ENCODE data around the gene SMAD3. TPM values are rescaled to one million over a fixed set of nuclear protein-coding genes. Genes with fewer than 3 reads are reported as not detected.

The SMAD3 gene
- total RNA-seq, 1 donor from 2014 or later, result 53.5 TPM

DNA sequence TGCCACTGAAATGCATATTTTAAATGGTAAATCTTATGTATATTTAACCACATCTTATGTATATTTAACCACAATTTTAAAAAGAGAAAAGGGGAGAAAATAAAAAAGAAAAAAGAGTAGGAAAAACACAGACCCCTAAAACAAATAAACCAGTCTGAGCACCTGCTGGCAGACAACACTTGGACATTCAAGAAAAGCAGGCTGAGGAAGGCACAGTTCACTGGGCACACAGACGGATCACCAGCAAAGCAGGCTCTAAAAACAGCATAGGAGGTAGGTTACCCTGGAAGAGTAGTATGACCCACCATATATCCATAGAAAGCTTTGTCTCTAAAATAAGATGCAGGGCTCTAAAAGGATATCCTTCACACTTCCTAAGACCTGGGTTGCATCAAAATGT is 162.0 kb downstream of the SMAD3 start:
- H3K27me3 ChIP-seq, result no peaks in the 10 kb centered on the region
- peaks cover 0 to 26% of the 10 kb centered on the region in 2 donors for H3K36me3 ChIP-seq
- no peak for DNase-seq (ENCODE audit: extremely low spot score in 2 of 2)
- no peaks in the 10 kb centered on the region for H3K9me3 ChIP-seq
- H3K4me1 ChIP-seq, result no peaks in the 10 kb centered on the region
- intact Hi-C loops (cut with DNase I), result no loop called here
- TF ChIP-seq POLR2AphosphoS5 (IDR thresholded peaks at IDR 0.05; ENCODE audit: insufficient read depth in 1 of 2, low read depth in 1 of 2) (no peak), POLR2A (IDR thresholded peaks at IDR 0.05) (no peak)
- TF ChIP-seq, protein P1, sequence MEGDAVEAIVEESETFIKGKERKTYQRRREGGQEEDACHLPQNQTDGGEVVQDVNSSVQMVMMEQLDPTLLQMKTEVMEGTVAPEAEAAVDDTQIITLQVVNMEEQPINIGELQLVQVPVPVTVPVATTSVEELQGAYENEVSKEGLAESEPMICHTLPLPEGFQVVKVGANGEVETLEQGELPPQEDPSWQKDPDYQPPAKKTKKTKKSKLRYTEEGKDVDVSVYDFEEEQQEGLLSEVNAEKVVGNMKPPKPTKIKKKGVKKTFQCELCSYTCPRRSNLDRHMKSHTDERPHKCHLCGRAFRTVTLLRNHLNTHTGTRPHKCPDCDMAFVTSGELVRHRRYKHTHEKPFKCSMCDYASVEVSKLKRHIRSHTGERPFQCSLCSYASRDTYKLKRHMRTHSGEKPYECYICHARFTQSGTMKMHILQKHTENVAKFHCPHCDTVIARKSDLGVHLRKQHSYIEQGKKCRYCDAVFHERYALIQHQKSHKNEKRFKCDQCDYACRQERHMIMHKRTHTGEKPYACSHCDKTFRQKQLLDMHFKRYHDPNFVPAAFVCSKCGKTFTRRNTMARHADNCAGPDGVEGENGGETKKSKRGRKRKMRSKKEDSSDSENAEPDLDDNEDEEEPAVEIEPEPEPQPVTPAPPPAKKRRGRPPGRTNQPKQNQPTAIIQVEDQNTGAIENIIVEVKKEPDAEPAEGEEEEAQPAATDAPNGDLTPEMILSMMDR (IDR thresholded peaks at IDR 0.05), result no peak
- H3K27ac ChIP-seq, result no peak overlapping the region
- no peak overlapping the region for H3K4me3 ChIP-seq

DNA sequence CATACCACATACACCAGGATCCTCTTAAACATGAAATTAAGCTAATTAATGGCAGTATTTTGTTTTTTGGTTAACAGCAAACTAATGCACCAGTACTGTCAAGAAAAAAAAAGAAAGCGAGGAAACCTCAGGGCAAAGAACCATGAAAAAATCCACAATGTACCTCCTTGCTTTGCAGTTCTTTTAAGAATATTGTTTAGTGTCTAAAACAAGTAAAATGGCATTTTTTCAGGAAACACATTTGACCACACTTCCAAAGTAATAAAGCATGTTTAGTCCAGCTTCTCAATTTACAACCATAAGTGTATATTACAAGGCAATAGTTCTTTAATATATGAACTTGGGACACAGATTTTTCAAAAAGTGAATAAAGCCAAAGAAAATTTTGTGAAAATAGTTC is 162.4 kb downstream of the SMAD3 start:
- H3K9me3 ChIP-seq, result no peaks in the 10 kb centered on the region
- H3K4me3 ChIP-seq, result no peak overlapping the region
- intact Hi-C loops (cut with DNase I), result no loop called here
- H3K36me3 ChIP-seq, result peaks cover 0 to 26% of the 10 kb centered on the region in 2 donors
- no peak overlapping the region for H3K27ac ChIP-seq
- no peak for DNase-seq (ENCODE audit: extremely low spot score in 2 of 2)
- no peaks in the 10 kb centered on the region for H3K27me3 ChIP-seq
- no peaks in the 10 kb centered on the region for H3K4me1 ChIP-seq
- no peak for TF ChIP-seq POLR2A (IDR thresholded peaks at IDR 0.05)
- no peak for TF ChIP-seq POLR2AphosphoS5 (IDR thresholded peaks at IDR 0.05; ENCODE audit: insufficient read depth in 1 of 2, low read depth in 1 of 2)
- TF ChIP-seq, protein P1 (IDR thresholded peaks at IDR 0.05), result no peak

DNA sequence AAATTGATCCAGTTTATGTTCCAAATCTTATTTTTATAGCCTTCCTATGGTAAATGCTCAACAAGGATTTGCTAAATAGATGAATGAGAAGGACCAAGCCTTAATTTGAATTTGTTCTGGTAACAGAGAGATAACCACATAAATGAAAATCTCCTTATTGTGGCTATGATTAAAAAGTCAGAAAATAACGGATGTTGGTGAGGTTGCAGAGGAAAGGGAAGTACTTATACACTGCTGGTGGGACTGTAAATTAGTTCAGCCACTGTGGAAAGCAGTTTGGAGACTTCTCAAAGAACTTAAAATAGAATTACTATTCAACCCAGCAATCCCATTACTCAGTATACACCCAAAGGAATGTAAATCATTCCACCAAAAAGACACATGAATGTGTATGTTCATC is 162.9 kb downstream of the SMAD3 start:
- no peak for DNase-seq (ENCODE audit: extremely low spot score in 2 of 2)
- peaks cover 0 to 26% of the 10 kb centered on the region in 2 donors for H3K36me3 ChIP-seq
- H3K27ac ChIP-seq, result no peak overlapping the region
- no peaks in the 10 kb centered on the region for H3K4me1 ChIP-seq
- intact Hi-C loops (cut with DNase I), result no loop called here
- H3K4me3 ChIP-seq, result no peak overlapping the region
- no peaks in the 10 kb centered on the region for H3K9me3 ChIP-seq
- TF ChIP-seq POLR2A (IDR thresholded peaks at IDR 0.05) (no peak), POLR2AphosphoS5 (IDR thresholded peaks at IDR 0.05; ENCODE audit: insufficient read depth in 1 of 2, low read depth in 1 of 2) (no peak)
- TF ChIP-seq, protein P1 (IDR thresholded peaks at IDR 0.05), result no peak
- no peaks in the 10 kb centered on the region for H3K27me3 ChIP-seq

DNA sequence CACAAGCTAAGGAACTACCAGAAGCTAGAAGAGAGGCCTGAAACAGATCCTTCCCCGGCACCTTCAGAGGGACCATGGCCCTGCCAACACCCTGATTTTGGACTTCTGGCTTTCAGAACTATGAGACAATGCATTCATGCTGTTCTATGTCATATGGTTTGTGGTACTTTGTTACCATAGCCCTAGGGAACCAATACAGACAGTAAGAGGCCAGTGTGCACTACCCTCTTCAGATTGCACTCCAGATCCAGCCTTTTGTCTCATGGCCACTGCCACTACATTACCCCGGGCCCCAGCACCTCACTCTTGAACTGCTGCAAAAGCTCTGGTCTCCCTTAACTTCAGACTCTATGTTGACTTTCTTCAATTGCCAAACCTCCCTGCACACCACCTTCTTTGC is 165.1 kb downstream of the SMAD3 start:
- intact Hi-C loops (cut with DNase I), result loop anchor here (10.0 kb wide), 1 partner anchor 1274 kb away; no protein-coding TSS in a partner anchor
- no peaks in the 10 kb centered on the region for H3K4me1 ChIP-seq
- H3K27ac ChIP-seq, result no peak overlapping the region
- H3K27me3 ChIP-seq, result no peaks in the 10 kb centered on the region
- DNase-seq (ENCODE audit: extremely low spot score in 2 of 2), result no peak
- TF ChIP-seq, protein P1 (IDR thresholded peaks at IDR 0.05), result no peak
- TF ChIP-seq POLR2AphosphoS5 (IDR thresholded peaks at IDR 0.05; ENCODE audit: insufficient read depth in 1 of 2, low read depth in 1 of 2) (no peak), POLR2A (IDR thresholded peaks at IDR 0.05) (no peak)
- H3K4me3 ChIP-seq, result no peak overlapping the region
- H3K9me3 ChIP-seq, result no peaks in the 10 kb centered on the region
- H3K36me3 ChIP-seq, result peaks cover 0 to 35% of the 10 kb centered on the region in 2 donors

DNA sequence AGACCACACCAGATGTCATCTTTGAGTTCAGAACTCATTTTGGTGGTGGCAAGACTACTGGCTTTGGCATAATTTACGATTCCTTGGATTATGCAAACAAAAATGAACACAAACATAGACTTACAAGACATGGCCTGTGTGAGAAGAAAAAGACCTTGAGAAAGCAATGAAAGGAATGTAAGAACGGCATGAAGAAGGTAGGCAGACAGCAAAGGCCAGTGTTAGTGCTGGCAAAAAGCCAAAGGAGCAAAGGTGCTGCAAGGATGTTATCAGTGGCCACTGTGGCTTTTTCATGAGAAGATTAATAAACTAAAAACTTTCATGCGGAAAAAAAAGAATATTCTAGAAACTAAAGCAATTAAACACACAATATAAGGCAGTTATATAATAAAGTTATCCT is 167.2 kb downstream of the SMAD3 start:
- intact Hi-C loops (cut with DNase I), result loop anchor here (10.0 kb wide), 1 partner anchor 1272 kb away; no protein-coding TSS in a partner anchor
- no peaks in the 10 kb centered on the region for H3K27me3 ChIP-seq
- H3K36me3 ChIP-seq, result peaks cover 0 to 39% of the 10 kb centered on the region in 2 donors
- H3K4me1 ChIP-seq, result no peaks in the 10 kb centered on the region
- no peak overlapping the region for H3K27ac ChIP-seq
- no peak overlapping the region for H3K4me3 ChIP-seq
- no peaks in the 10 kb centered on the region for H3K9me3 ChIP-seq
- DNase-seq (ENCODE audit: extremely low spot score in 2 of 2), result no peak
- TF ChIP-seq POLR2A (IDR thresholded peaks at IDR 0.05) (no peak), POLR2AphosphoS5 (IDR thresholded peaks at IDR 0.05; ENCODE audit: insufficient read depth in 1 of 2, low read depth in 1 of 2) (no peak)
- TF ChIP-seq, protein P1 (IDR thresholded peaks at IDR 0.05), result no peak
